ENCODE results near the gene ENTHD1.

The ENTHD1 gene

GRCh38 chr22:39800790-39801520 lies 92.6 kb downstream of the ENTHD1 start:
- no peak for TF ChIP-seq CTCF (IDR thresholded peaks at IDR 0.05; ENCODE audit: borderline replicate concordance, insufficient read depth, low read depth, low read length)
- H3K4me3 ChIP-seq (ENCODE audit: low read depth, low read length), result no peak overlapping the region

- TF ChIP-seq CTCF (IDR thresholded peaks at IDR 0.05; ENCODE audit: borderline replicate concordance, insufficient read depth, low read depth, low read length), result no peak
- H3K4me3 ChIP-seq (ENCODE audit: low read depth, low read length), result no peak overlapping the region
These were observed 95.9 kb downstream of the ENTHD1 start for GRCh38 chr22:39797528-39798147.

GRCh38 chr22:39789788-39790187 lies 103.8 kb downstream of the ENTHD1 start:
- no peak overlapping the region for H3K4me3 ChIP-seq (ENCODE audit: low read depth, low read length)
- TF ChIP-seq CTCF (IDR thresholded peaks at IDR 0.05; ENCODE audit: borderline replicate concordance, insufficient read depth, low read depth, low read length), result no peak

- no peak for TF ChIP-seq CTCF (IDR thresholded peaks at IDR 0.05; ENCODE audit: borderline replicate concordance, insufficient read depth, low read depth, low read length)
- no peak overlapping the region for H3K4me3 ChIP-seq (ENCODE audit: low read depth, low read length)
These were observed 108.3 kb downstream of the ENTHD1 start for GRCh38 chr22:39785232-39785631.

GRCh38 chr22:39777716-39778454 lies 115.7 kb downstream of the ENTHD1 start:
- TF ChIP-seq CTCF (IDR thresholded peaks at IDR 0.05; ENCODE audit: borderline replicate concordance, insufficient read depth, low read depth, low read length), result no peak

GRCh38 chr22:39776295-39777009 lies 117.1 kb downstream of the ENTHD1 start:
- no peak for TF ChIP-seq CTCF (IDR thresholded peaks at IDR 0.05; ENCODE audit: borderline replicate concordance, insufficient read depth, low read depth, low read length)
- no peak overlapping the region for H3K4me3 ChIP-seq (ENCODE audit: low read depth, low read length)

More at GRCh38 chr22:39777716-39778454, 115.7 kb downstream of the ENTHD1 start:
- H3K4me3 ChIP-seq (ENCODE audit: low read depth, low read length), result no peak overlapping the region
